EH (cell line): ENCODE data around the gene GARNL3.

Source experiments
- DNase-seq: peaks from one replicate; pipeline ENCODE4 v3.0.0-alpha.2; 2015; ENCODE audit warnings: low read depth

GARNL3 gene

DNA sequence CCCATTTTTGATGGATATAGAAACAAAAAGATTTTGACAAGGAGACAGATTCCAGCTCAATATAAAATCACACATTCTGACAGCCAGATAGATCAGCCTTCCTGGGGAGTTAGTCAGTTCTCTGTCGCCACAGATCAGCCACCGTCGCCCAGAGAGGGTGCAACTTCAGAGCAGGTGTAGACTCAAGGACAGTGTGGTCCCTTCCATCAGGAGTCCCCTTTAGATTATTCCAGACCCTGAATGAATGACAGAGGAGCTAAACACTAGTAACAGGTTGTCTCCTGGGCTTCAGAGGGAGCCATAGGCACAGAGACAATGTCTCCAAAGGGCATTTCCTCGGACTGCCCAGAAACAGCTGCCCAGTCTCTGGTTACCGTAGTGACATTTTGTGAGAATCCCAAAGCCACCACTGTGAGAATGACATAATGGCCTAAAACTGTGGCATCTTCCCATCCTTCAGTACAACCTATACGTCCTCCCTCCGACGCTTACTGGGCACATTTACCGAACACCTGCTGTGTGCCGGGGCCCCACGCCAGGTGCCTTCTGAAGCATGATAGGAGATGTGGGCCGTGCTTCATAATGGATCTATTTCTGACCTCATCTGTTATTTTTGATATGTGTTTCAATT is 85.0 kb downstream of the GARNL3 start:
- no peak for DNase-seq

DNA sequence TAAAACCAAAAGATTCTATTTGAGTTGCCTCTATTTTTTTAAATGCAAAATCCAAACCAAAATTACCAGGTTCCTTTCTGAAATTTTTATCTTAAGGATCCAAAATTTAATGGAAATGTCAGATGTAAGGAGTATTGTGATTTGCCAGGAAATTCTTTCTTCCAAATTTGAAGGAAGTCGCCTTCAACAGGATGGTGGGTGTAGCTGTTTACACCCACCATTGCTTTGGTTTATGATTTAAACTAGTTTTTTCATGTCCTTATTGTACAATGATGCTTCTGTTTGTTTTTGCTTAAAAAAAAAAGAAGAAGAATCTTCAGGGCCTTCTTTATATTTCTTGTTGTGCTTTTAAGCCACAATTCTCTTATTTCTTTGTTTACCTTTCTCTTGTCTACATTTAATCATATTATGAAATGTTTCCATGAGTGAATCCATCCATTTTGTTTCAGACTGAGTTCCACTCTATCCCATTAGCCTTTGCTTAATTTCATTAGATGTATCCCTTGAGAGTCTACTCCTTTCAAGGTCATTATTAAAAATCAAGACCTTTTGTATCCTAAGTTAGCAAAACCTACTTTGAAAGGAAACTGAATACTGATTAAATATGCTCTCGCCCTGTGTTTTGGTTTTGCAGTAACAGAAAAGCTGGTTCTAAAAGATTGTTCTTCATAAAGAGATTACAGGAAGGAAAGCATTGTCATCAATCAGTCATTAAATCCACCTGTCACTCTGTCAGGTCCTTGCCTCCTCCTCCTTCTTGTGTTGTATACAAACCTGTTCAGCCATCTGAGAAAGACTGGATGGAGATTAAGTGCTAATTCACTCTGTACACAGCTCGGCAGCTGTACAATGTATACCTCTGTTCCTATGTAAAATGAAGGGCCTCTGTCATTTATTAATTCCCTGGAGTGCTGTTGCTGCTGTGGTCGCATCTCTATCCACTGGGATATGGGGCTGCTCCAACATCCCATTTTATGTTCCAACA is 86.9 kb downstream of the GARNL3 start:
- DNase-seq = no peak

DNA sequence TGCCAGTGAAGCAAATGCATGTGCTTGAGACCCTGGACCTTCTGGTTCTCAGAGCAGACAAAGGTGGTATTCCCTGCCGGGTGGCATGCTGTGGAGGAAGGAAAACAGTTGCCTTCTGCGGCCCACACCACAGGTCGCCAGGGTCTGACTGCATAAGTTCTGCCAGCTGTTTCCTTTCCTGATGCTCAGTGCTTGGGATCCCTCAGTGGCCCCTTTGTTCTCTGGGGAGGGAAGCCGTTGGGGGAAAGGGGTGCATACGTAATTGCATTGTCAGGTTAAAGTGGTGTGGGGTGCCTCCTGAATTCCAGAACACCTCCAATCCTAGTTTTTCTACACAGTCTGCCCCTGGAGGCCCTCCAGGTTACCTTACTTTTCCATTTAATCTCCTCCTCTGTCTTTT is 89.3 kb downstream of the GARNL3 start:
- DNase-seq = no peak

DNA sequence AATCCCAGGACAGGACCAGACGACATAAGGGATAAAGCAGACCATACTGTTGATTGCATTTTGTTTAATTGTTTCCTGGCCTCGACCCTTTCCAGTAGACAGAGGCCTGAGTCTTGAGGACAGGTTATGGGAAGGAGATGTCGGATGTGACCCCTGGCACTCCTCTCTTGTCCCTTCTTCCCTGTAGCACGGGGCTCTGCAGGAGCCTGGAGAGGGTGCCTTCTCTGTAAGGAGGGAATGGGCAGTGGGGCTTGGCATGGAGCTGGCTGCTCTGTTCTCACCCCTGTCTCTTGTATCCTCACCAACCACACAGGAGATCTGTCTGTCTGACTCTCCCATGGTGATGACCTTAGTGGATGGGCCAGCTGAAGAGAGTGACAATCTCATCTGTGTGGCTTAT is 92.3 kb downstream of the GARNL3 start:
- no peak for DNase-seq

DNA sequence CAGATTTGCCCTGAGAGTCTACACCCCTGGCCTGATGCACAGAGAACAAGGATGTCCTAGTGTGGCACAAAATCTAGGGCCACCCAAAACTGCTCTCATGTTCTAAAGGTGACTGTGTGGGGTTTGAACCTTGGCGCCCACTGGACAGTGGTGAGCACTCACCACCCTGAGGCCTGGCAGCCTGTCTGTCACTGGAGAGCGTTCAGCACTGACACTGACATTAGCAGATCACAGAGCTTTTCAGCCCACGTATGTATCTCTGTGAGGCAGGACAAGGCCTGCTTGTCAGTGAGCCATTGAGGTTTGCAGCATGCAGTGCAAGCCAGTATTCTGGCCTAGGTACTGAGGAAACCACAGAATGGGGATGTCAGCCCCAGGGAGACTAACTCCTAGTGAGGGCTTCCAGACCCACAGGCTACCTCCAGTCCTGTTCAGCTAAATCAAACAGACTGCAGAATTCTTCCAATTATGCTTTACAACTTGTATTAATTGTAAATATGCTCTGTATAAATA is 93.5 kb downstream of the GARNL3 start:
- DNase-seq = no peak

DNA sequence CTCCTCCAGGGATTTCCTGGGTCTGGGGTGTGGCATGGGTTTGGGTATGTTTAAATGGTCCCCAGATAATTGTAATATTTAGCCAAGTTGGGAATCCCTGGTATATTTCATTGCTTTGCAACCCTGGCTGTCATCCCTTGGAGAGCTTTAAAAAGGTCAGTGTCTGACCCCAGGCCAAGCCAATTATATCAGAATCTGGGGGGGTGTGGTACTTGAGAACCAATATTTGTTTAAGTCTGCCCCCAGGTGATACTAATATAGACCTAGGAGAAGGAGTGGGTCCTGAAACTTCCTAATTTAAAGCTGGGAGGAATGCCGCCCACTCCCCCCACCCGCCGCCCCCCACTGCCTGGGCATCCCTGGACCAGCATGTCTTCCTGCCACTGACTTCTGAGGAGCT is 94.2 kb downstream of the GARNL3 start:
- no peak for DNase-seq

DNA sequence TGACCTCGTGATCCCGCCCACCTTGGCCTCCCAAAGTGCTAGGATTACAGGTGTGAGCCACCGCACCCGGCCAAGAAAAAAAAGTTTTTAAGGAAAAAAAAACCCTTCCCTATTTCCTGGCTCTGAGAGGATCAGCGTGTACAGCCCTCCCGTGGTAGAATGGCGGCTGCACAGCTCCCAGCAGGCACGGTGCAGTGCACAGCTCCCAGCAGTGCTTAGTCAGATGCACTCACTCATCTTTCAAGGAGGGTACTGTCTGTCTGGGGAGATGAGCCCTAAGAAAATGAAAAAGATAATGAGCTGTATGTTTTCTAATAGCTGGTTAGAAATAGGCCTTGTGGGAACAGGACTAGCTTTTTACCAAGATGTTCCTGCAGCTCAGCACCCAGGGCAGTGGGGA is 95.7 kb downstream of the GARNL3 start:
- DNase-seq = peak; percentile 33

DNA sequence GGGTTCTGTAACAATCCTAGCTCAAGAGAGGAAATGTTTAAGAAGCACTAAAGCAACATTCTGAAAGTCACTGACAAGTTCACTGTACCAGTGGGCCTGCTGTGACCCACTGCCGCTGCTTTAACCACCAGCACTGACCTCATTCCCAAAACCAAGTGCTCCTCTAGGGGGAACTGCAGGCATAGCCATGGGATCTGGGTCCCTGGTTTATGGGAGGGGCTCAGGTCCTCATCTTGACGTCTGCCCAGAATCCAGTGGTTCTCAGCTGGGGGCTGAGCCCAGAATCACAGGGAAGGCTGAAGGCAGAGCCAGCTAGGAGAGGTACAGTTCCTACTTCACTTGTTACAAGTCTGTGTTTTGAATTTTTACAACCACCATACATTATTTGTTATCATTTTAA is 96.3 kb downstream of the GARNL3 start:
- peak; percentile 54 for DNase-seq

DNA sequence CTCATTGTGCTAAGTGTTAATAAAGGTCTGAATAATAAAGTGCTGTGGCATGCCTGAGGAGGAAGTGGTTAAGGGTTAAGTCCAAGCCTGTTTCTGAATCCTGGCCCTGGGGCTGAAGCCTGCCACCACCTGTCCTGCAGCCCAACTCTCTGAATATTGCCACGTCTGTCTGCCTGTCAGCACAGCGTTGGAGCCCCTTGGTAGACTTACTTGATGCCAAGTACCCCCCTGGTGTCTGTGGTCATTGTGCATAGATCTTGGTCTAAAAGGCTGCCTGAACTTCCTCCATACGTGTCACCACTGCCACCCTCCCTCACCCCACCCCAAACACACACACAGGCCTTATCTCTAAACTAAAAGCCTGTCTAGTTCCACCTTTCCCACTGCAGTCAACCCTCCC is 97.0 kb downstream of the GARNL3 start:
- no peak for DNase-seq

DNA sequence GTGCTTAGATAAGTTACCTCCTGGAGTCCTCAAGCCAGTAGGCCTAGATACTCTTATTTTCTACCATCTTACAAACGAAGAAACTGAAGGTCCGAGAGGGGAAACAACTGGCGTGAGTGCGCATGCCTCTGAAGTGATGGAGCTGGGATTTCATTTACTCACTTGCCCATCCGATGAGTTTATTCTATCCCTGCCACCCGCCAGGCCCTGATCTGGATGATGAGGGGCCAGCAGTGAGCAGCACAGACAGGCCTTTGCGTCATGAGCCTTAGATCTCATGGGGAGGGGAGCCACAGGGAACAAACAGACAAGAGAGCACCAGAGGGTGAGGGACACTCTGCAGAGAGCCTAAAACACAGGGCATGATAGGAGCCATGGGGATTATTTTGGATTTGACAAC is 98.3 kb downstream of the GARNL3 start:
- no peak for DNase-seq

DNA sequence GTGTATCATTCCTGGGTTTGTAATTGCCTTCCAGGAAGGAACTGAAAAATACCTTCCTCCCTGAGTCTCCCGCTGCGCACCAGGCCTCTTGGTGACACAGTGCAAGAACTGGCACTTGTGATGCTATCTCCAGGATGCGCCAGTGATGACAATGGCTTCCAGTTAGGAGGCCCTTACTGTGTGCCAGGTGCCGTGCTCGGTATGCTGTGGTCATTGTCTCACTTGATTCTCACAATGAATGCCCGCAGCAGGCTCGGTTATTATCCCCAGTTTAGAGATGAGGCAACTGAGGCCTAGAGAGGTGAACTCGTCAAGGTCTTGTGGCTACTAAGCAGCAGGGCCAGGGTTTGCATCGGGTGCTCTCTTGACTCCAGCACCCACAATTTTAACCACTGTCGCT is 100.9 kb downstream of the GARNL3 start:
- no peak for DNase-seq

DNA sequence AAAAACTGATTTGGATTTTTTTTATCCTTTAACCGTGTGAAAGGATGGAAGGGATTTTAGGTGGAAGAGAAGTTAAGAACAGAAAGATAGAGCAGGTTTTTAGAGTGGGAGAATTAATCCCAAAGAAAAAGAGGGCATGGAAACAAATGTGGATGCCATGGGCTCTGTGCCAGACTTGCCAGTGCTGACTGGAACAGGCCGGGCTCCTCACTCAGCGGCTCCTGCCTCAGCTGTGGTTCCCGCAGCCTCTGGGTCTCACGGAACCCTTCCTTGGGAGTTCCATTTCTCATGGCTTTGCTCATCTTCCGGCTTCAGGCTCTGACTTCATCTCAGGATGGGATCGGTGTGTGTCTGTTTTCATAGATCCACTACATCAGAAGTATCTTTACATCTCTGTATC is 102.0 kb downstream of the GARNL3 start:
- DNase-seq = no peak

DNA sequence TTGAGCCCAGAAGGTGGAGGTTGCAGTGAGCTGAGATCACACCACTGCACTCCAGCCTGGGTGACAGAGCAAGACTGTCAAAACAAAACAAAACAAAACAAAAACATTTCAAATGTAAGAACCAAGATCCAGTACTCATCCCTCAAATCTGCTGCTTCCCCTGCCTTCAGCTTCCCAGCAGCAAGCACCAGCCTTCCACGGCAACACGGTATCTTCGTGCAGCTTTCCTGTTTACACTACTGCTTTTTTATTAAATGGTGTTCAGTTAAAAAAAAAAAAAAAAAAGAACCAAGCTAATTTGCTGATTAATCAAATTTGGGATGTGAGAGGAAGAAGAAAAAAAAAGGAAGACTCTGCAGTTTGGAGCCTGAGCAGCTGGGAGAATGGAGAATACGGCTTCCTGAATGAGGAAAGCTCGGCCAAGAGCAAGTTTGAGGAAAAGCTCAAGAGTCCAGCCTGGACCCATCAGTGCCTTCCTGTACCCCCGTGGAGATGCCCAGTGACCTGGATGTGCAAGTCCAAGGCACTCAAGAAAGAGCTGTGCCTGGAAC is 104.4 kb downstream of the GARNL3 start:
- no peak for DNase-seq

DNA sequence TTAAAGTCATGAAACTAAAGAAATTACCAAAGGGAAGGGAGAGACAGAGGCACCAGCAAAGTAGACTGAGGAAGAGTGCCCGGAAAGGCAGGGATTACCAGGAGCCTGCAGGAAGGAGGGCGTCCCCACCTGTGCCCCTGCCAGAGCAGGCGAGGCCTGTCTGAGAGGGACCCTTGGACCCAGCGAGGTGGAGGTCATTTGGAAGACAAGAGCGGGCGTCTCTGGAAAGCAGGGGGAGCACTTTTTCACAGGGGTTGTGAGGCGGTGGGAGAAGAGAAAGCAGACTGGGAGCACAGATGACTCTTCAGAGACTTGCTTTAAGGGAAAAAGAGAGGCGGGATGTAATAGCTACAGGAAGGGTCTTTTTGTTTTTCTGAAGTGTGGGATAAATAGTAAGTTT is 104.9 kb downstream of the GARNL3 start:
- no peak for DNase-seq

DNA sequence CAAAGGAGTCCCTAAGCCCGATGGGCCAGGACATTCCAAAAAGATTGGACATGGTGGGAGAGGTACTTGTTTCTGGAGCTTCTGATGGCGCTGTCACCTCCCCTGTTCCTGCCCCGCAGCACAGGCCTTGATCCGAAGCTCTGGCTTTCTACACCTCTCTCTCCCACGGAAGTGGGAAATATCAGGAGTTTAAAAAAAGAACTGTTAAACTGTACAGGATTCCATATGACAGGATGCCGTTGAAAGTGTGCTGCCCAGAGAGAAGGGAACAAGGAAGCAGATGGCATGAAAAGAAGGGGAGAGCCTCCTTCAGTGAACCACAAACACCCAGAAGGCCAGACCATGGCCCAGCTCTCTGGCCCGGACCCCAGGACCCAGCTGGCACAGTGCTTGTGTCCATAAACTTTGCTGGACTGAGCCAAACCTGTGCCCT is 105.6 kb downstream of the GARNL3 start:
- DNase-seq = no peak

DNA sequence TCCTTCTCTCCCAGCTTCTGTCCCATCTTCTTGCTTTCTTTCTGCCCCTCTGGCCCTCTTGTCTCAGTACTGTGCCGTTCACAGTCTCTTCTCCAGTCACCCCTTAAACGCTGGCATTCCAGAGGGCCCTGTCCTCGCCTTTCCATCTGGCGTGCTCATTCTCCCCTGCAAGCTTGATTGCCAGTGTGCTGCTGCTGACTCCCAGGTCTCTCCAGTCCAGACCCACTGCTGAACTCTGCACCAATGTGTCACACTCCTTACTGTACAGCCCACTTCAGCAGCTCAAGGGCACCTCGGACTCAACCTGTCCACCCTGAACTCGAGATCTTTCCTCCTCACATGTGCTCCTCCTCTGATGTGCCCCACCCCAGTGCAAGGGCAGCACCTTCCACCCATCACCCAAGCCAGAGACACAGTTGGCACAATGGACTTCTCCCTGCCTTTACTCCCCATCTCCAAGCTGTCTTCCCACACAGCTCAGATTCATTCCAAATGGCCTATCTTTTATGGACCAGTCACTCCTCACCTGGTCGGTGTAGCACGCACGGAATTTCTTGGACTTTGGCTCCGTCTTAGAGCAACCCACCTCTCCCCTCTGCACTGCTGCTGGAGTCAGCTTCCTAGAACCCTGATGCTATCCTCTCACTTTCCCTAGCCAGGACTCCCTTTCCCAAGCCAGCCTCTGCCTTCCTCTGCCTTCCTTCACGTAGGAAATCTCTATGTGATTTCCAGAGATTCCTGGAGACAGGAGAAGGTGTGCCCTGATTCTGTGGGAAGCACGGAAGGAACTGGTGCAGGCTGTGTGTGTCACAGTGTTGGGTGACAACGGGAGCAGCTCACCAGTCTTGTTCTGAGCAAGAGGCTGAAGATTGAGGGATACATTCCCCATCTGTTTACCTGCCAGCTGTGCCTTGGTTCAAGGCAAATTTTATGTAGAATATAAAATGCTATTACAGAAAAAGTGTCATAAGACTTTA is 106.4 kb downstream of the GARNL3 start:
- no peak for DNase-seq

DNA sequence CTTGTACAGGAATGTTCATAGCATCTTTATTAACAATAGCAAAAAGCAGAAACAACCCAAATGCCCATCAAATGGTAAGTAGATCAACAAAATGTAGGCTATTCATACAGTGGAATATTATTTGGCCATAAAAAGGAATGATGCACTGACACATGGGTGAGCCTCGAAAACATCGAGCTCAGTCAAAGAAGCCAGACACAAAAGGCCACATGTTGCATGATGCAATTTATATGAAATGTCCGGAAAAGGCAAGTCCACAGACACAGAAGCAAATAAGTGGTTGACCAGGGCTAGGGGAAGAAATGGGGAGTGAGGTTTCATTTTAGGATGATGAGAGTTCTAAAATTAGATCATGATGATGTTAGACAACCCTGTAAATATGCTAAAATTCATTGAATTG is 115.9 kb downstream of the GARNL3 start:
- peak; percentile 22 for DNase-seq

DNA sequence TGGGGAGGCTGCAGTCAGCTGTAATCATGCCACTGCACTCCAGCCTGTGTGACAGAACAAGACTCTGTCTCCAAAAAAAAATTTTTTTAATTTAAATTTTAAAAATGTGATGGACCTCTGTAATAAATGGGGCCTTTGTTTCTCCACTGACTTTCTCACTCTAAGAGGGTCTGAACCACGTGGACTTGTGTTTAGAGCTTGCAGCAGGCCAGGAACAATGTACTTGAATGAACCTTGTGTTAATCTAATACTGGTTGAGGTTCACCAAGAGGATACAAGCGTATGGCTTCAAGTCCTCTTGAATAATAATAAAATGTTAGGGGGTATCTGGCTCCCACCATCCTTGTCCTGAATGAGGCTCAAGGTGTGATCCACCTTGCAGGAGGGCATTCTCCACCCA is 118.0 kb downstream of the GARNL3 start:
- DNase-seq = no peak

DNA sequence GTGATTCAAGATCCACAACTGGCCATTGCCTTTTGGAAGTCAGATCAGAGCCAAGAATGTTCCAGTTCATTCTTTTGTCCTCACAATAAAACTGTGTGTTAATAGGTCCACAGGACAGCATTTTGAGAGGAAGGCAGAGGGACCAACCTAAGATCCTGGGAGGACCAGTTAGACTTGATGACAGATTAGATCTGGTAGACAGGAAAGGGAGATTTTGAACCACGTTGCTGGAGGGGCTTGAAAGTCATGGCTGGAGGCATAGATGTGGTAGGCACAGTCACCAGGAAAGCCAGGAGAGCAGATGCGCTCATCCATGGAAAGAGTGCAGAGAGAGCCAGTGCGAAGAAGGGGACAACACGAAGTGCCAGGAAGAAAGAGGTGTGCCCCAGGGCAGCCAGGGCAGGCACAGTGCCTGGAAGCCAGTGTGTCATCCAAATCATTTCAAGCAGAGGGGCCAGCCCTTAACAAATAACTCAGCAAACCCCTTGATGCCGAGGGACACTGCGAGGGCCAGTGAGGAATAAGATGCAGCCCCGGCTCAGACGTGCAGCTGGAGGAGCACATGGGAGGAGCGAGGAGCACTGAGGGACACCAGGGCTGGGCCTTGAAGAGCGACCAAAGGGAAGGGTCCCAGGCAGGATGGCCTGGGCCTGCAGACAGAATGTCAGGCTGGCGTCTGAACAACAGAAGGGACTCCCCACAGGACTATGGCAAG is 119.6 kb downstream of the GARNL3 start:
- no peak for DNase-seq

DNA sequence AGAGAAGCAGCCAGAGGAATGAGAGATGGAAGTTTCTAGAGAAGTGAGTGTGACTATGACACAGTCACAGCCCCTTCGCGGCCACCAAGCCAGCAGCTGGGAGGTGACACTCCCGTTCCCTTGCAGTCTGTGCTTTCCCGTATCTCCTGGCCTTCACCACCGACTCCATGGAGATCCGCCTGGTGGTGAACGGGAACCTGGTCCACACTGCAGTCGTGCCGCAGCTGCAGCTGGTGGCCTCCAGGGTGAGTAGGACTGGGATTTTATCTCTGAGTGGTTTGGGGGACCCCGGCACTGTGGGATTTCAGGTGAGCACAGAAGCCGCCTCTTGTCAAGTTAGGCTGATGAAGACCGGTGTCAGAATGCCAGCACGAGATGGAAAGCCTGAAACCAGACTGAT is 120.3 kb downstream of the GARNL3 start:
- no peak for DNase-seq

DNA sequence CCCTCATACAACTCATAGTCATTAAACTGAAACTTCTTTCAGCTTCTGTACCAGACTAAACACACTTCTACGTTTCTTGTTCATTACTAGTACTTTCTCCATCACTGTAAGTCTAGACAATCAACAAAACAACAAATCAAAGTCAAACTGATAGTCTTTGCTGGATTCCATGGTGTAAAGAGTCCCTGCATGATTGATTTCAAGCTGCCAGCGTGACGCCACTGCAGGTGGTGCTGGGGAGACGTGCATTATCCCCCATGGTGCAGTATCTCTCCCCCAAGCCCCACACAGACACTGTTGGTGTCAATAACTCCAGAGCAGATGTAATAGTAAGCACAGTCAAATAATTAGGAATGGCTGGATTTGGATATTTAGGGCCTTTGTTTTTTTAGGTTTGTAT is 121.7 kb downstream of the GARNL3 start:
- DNase-seq = no peak
